ENCODE data around the gene STRADA. TPM values are rescaled to one million over a fixed set of nuclear protein-coding genes. Genes with fewer than 3 reads are reported as not detected.
A peak's percentile ranks its signal among the peaks of the same experiment; 100 is the strongest.

The STRADA gene
- total and polyA plus RNA-seq, 9 of the 15 experiments (the other 6 are each of a cell fraction or from before 2014, with no cell fraction given): 6.6 to 33.0 (median 20.5) TPM

DNA sequence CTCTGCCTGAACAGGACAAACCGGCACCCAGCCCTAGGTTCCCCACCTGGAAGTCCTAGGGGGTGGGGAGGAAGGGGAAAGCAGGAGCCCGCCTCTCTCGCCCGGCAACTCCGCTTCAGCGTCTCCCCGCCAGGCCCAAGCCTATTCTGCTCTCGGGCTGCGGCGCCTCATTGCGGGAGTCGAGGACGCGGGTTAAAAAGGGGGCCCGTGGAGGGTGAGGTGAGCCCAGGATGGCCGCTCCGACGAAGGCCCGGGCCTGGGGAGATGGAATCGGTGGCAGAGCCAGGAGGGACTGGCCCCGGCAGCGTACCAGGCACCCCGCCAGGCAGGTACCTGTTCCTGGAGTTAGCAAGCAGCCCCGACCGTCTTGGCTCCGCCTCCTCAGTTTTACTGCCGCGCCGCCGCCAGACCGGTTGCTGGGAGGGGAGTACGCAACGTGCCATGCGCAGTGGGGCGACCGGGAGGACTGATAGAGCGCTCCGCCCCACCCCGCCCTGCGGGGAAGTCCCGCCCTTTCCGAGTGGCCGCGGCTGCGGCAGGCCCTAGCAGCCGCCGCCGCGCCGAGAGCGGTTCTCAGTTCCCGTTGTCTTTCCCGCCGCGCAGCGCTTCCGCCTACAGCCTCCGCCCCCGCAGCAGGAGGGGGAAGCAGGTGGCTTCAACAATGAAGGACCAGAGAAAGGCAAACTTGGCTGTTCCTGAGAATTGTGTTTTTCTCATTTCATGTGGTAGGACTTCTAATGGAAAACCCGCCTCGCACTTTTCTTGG is at the start of gene STRADA (continued):
- TF ChIP-seq, protein P1, sequence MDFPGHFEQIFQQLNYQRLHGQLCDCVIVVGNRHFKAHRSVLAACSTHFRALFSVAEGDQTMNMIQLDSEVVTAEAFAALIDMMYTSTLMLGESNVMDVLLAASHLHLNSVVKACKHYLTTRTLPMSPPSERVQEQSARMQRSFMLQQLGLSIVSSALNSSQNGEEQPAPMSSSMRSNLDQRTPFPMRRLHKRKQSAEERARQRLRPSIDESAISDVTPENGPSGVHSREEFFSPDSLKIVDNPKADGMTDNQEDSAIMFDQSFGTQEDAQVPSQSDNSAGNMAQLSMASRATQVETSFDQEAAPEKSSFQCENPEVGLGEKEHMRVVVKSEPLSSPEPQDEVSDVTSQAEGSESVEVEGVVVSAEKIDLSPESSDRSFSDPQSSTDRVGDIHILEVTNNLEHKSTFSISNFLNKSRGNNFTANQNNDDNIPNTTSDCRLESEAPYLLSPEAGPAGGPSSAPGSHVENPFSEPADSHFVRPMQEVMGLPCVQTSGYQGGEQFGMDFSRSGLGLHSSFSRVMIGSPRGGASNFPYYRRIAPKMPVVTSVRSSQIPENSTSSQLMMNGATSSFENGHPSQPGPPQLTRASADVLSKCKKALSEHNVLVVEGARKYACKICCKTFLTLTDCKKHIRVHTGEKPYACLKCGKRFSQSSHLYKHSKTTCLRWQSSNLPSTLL (IDR thresholded peaks at IDR 0.05): no peak
- no peak for TF ChIP-seq SIRT6 (IDR thresholded peaks at IDR 0.05; ENCODE audit: low read depth, low read length)
- TF ChIP-seq RB1 (IDR thresholded peaks at IDR 0.05; ENCODE audit: low read depth): peak; percentile 95
- TF ChIP-seq HNRNPLL (IDR thresholded peaks at IDR 0.05; ENCODE audit: low read depth, low read length, poor library complexity, severe bottlenecking): peak; percentile 91
- 0 out of 2 replicates have a peak, but pooled peaks have one; percentile 51 for TF ChIP-seq SMAD4 (CRISPR knock-in tag; conservative IDR thresholded peaks at IDR 0.05)
- no peak for TF ChIP-seq NR2C2 (CRISPR knock-in tag; IDR thresholded peaks at IDR 0.05)
- peak; percentile 41; the same call in 1 of the 2 replicates for TF ChIP-seq NR2C2 (tag; IDR thresholded peaks at IDR 0.05)
- no peak for TF ChIP-seq ZC3H4 (CRISPR knock-in tag; IDR thresholded peaks at IDR 0.05; ENCODE audit: borderline replicate concordance)
- TF ChIP-seq HNRNPK (IDR thresholded peaks at IDR 0.05; ENCODE audit: low read depth, low read length, poor library complexity, severe bottlenecking): peak; percentile 16
- TF ChIP-seq POLR2G (IDR thresholded peaks at IDR 0.05; ENCODE audit: low read depth, low read length): peak; percentile 97
- peak; percentile 84; the same call in 1 of the 2 replicates for TF ChIP-seq MYC (IDR thresholded peaks at IDR 0.05; ENCODE audit: low read depth, low read length)
- peak; percentile 70; the same call in 1 of the 2 replicates for TF ChIP-seq MYC (CRISPR knock-in tag; IDR thresholded peaks at IDR 0.05; ENCODE audit: borderline replicate concordance, low read depth)
- TF ChIP-seq EP400 (IDR thresholded peaks at IDR 0.05): peak; percentile 74
- TF ChIP-seq ZMIZ1 (IDR thresholded peaks at IDR 0.05; ENCODE audit: low read depth in 2 of 2, low read length in 2 of 2): peak in 1 of 2 experiments; percentile 49; a peak in 1 of 4 replicates
- TF ChIP-seq E2F8 (IDR thresholded peaks at IDR 0.05; ENCODE audit: low read depth, partially characterized antibody): peak; percentile 91
- TF ChIP-seq MCM3 (IDR thresholded peaks at IDR 0.05): no peak
- peak; percentile 53 to 74; a peak in 3 of 4 replicates for TF ChIP-seq MNT (conservative IDR thresholded peaks at IDR 0.05)

All from K562 (cell line).